ENCODE measurements around the gene UPF2. TPM values are rescaled to one million over a fixed set of nuclear protein-coding genes. Genes with fewer than 3 reads are reported as not detected.

UPF2 gene
- total RNA-seq, 4 donors from 2014 or later: 12.9 to 22.3 (median 17.8) TPM

DNA sequence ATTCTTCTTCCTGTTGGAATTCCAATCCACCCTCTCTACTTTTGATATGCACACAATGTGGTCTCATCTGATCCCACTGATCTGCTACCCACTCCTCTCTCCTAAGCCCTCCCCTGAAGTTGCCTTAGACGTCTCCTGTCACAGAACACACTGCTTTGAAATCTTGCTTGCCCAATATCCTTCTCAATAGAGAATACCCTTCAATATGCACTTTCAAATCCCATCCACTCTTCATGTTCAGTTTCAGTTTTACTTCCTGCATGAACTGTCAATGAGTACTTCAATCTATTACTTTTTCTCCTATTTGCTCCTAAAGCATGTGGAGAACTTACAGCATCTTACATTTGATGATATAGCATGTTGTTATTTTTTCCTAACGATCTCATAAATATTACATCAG is 93.5 kb downstream of the UPF2 start:
- Histone ChIP-seq H3K27ac (no peak overlapping the region), H3K4me3 (no peak overlapping the region), H3K9me3 (no peaks in the 10 kb centered on the region), H3K4me1 (no peaks in the 10 kb centered on the region), H3K27me3 (no peaks in the 10 kb centered on the region), H3K36me3 (peaks cover 0 to 82% (median 0%) of the 10 kb centered on the region in 3 donors)
- TF ChIP-seq, protein P1, sequence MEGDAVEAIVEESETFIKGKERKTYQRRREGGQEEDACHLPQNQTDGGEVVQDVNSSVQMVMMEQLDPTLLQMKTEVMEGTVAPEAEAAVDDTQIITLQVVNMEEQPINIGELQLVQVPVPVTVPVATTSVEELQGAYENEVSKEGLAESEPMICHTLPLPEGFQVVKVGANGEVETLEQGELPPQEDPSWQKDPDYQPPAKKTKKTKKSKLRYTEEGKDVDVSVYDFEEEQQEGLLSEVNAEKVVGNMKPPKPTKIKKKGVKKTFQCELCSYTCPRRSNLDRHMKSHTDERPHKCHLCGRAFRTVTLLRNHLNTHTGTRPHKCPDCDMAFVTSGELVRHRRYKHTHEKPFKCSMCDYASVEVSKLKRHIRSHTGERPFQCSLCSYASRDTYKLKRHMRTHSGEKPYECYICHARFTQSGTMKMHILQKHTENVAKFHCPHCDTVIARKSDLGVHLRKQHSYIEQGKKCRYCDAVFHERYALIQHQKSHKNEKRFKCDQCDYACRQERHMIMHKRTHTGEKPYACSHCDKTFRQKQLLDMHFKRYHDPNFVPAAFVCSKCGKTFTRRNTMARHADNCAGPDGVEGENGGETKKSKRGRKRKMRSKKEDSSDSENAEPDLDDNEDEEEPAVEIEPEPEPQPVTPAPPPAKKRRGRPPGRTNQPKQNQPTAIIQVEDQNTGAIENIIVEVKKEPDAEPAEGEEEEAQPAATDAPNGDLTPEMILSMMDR (IDR thresholded peaks at IDR 0.05): no peak
- no peak for TF ChIP-seq POLR2A (IDR thresholded peaks at IDR 0.05)
- intact Hi-C loops (cut with DNase I): no loop called here
- WGBS, 2 donors: 80 to 83% methylated on average over 2 of the region's 2 CpGs
- DNase-seq: no peak

DNA sequence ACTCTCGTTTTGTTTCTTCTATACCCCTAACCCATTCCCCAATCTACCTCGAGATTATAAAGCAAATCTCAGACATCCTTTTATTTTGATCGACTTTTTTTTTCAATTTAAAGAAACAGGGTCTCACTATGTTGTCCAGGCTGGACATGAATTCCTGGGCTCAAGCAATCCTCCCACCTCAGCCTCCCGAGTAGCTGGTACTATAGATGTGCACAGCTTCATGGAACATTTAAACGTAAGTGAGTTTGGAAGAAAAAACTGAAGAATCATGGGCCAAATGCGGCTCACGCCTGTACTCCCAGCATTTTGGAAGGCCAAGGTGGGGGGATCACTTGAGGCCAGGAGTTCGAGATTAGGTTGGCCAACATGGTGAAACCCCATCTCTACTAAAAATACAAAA is 96.0 kb downstream of the UPF2 start:
- TF ChIP-seq, protein P1 (IDR thresholded peaks at IDR 0.05): no peak
- TF ChIP-seq POLR2A (IDR thresholded peaks at IDR 0.05): no peak
- Histone ChIP-seq H3K4me3 (no peak overlapping the region), H3K27ac (no peak overlapping the region), H3K9me3 (no peaks in the 10 kb centered on the region), H3K27me3 (no peaks in the 10 kb centered on the region), H3K36me3 (peaks cover 0 to 81% (median 0%) of the 10 kb centered on the region in 3 donors), H3K4me1 (no peaks in the 10 kb centered on the region)
- intact Hi-C loops (cut with DNase I): no loop called here
- WGBS, 2 donors: 94 to 96% methylated on average over 8 of the region's 8 CpGs
- DNase-seq: no peak

DNA sequence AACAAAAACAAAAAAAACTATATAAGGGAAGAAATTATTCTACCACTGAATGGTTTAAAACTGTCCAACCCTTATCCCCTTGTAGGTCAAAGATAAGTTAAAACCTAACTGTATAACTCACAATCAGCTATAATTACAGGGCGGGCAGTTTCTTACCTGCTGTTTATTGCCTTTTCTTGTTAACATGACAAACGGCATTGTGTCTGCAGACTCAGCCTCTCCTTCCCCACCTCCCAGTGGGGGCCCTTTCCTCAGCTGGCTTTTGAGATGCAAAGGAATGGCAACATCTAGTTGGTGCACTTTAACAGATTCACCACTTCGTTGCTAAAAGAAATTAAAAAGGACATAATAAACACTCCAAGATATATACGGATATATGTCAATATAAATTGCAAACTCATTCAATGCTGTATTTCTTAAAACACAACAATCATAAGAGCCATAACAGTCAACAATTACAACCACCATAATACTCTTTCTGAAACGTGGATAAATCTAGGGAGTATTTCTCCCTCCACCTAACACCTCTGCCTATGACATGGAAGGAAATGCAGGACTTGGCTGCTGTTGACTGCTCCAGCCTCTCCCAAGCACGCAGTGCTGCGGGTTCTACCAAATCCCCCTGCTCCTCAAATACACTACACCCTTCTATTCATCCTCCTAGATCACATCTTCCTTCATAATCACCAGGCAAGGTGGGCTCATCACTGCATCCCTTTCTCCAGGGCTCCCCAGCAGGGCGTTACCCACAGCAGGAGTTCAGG is 106.0 kb downstream of the UPF2 start:
- intact Hi-C loops (cut with DNase I): no loop called here

DNA sequence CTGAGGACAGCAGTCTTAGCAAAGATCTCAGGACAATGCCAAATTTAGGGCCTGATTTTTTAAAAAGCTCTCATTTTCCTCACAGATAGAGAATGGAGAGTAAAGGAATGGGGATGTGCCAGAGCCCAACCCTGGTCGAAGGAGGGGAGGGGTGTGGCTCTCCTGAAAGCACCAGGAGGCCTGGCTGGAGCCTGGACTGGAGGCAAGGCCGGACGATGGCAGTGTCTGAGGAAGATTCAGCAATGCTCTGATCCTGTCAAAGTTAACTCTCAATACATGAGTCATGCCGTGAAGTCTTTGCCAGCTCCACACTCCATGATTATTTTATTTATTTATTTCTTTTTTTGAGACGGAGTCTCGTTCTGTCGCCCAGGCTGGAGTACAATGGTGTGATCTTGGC is 108.3 kb downstream of the UPF2 start:
- Histone ChIP-seq H3K4me1 (no peaks in the 10 kb centered on the region), H3K27ac (peak overlapping the region in 2 of 4 donors; percentile 6 to 33), H3K4me3 (no peak overlapping the region), H3K36me3 (peaks cover under 1 to 80% (median 22%) of the 10 kb centered on the region in 3 donors), H3K27me3 (no peaks in the 10 kb centered on the region), H3K9me3 (no peaks in the 10 kb centered on the region)
- intact Hi-C loops (cut with DNase I): no loop called here
- DNase-seq: no peak
- TF ChIP-seq, protein P1 (IDR thresholded peaks at IDR 0.05): no peak
- no peak for TF ChIP-seq POLR2A (IDR thresholded peaks at IDR 0.05)
- 50 to 61% methylated on average over 7 of the region's 7 CpGs for WGBS, 2 donors

More for the DNA sequence above, 106.0 kb downstream of the UPF2 start:
- H3K4me3 ChIP-seq: no peak overlapping the region
- DNase-seq: no peak
- H3K27ac ChIP-seq: no peak overlapping the region
- H3K36me3 ChIP-seq: peaks cover 0 to 80% (median 9%) of the 10 kb centered on the region in 3 donors
- H3K4me1 ChIP-seq: no peaks in the 10 kb centered on the region
- H3K9me3 ChIP-seq: no peaks in the 10 kb centered on the region
- no peaks in the 10 kb centered on the region for H3K27me3 ChIP-seq
- TF ChIP-seq POLR2A (IDR thresholded peaks at IDR 0.05): no peak
- TF ChIP-seq, protein P1 (IDR thresholded peaks at IDR 0.05): no peak
- 73 to 83% methylated on average over 8 of the region's 8 CpGs for WGBS, 2 donors

DNA sequence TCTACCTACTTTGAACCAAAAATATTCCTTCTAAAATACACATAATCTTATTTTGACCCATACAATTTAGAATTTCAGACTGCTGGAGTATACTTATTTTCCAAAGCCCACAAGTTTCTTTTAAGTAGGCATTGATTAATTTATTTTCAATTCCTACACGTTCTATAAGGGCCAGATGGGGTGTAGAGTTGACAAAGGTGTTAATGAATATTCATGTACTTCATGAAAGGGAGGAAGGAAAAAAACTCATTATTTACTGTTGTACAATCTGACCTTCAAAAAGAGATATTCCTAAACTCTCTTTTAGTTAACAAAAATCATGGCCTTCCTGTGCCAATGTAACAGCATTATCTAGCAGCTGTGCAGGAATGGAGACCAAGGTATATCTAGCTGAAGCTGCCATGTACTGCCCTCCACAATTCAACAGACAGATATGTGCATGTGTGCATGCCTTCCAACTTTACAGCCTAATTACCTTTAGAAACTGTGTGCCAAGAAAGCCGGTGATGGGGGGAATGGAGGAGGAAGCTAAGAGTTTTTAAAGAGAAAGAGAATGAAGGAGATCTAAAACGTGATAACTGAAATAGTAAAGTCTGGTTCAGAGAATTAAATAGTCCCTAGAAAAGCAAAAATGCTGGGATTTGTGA is 108.9 kb downstream of the UPF2 start:
- intact Hi-C loops (cut with DNase I): no loop called here
- no peaks in the 10 kb centered on the region for H3K4me1 ChIP-seq
- peaks cover 7 to 80% (median 24%) of the 10 kb centered on the region in 3 donors for H3K36me3 ChIP-seq
- peak overlapping the region in 2 of 4 donors; percentile 6 to 33 for H3K27ac ChIP-seq
- WGBS, 2 donors: 54 to 72% methylated on average over 3 of the region's 3 CpGs
- TF ChIP-seq, protein P1 (IDR thresholded peaks at IDR 0.05): no peak
- no peak for TF ChIP-seq POLR2A (IDR thresholded peaks at IDR 0.05)
- no peaks in the 10 kb centered on the region for H3K27me3 ChIP-seq
- DNase-seq: no peak
- no peak overlapping the region for H3K4me3 ChIP-seq
- no peaks in the 10 kb centered on the region for H3K9me3 ChIP-seq
